NCI-H1930 (cell line): ENCODE results near the gene RAB35.

ENCODE experiments used
- DNase-seq, 2 experiments: peaks; one replicate each; lab custom pipeline; 2025; lab: John Stamatoyannopoulos, UW

Gene RAB35

GRCh38 chr12:120116441-120116791 lies at the start of gene RAB35:
RAB35 (minus strand) TSS chr12:120116753; CDS start chr12:120116650, 103 bp downstream.
- DNase-seq = no peak

- DNase-seq = no peak
Measured at GRCh38 chr12:120164293-120164692, 47.7 kb upstream of the RAB35 start.

DNA sequence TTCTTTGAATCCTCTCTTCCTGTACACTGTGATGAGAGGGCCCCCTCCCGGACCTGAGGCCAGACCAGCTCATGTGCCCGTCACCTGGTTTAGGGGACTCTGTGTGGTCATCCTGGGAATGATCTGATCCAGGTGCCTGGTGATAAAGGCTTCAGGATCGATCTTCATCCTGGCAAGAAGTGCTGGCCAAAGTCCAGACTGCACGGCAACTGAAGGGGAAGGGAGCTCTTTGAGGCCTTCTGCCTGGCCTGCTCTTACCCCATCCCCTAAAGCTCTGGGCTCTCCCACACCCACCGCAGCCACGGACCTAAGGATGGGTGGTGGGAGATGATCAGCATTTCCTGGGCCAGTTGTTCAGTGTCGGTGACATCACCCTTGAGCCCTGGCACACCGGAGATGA lies 46.2 kb upstream of the RAB35 start:
- no peak for DNase-seq

- DNase-seq = no peak
Measured at GRCh38 chr12:120161852-120162251, 45.3 kb upstream of the RAB35 start.

DNA sequence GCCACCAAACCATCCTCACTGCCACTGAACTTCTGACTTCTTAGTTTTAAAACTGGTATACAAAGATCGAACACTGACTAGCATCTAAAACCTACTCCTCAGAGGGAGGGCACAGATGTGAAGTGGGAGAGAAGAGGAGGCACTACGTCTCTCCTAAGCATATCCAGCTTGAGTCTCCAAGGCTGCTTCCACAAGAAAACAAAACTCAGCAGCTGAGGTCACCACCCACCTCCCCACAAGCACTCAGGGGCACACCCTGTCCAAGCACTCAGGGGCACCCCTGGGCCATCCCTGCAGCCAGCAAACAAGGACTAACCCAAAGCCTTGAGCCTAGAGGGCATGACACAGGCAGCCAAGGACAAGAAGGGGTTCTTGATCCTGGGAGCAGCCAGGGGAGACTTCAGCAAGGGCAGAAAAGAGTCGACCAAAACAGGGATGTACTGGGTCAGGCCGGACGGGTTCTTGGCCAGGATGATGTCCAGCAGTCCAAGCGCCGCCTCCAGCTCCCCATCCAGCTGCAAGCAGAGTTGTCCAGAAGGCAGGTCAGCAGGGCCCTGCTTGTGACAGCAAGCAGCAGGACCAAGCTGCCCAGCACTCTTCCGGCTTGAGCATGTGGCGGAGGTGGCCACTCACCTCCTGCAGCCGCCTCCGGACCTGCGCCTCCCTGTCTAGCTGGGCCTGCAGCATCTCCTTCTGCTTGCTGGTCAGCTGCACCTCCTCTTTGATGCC lies 43.1 kb upstream of the RAB35 start:
- DNase-seq = no peak

- no peak for DNase-seq
Measured at GRCh38 chr12:120158351-120158750, 41.8 kb upstream of the RAB35 start.

- DNase-seq = no peak
Measured at GRCh38 chr12:120157678-120158077, 41.1 kb upstream of the RAB35 start.

DNA sequence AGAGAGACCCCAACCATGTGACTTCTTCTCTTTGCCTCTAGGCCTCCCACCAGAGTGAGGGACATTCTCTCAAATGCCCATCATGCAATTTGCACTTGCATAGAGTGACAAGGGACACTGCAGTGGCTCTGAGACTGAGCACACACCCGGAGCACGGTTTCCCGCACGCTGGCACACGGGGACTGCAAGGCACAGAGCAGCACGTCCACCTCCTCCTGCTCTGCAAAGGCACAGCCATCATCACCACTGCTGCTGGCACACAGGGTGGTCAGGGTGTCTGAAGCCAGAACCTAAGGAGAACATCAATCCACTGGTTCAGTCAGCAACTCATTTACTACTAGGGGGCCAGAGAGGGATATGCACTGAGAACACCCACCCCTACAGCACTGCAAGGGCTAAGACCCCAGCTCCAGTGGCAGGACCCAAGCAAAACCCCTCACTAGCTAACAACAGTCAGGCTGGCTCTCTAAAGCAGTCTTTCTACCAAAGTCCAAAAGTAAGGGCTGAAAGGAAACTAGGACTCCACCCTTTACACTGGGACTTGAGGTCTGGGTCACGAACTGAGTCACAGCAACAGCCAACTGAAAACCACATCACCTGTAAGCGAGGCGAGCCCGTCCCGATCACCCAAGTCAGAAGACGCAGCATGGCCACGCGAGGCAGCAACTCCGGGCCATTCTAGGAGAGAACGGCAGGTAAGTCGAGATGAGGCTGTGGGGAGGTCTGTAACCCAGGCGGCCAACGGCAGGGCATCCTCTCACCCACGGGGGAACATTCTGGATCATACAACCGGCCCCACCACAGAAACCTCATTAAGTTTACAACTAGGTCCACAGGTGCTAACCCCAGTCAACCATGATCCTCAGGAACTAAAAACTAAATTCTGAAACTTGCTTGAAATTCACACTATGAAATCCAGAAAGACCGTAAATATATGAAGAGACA lies 40.0 kb upstream of the RAB35 start:
- no peak for DNase-seq

DNA sequence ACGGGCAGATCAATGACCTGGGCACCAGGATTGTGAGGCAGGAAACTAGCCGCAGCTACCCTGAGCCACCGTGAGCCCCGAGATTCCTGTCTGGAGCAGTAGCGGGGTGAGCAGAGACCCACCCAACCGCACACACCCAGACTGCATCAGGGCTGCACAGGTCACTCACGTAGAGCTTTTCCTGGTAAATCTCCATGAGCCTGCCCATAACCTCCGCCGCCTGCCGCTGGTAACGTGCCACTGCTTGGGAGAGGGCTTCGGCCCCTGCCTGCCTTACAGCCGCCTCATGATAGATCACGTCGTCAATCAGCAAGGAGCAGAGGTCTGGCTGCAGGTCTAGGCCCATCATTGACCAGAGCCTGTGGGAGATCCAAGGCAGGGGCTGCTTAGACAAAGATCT lies 38.5 kb upstream of the RAB35 start:
- DNase-seq = no peak

GRCh38 chr12:120150919-120151525 lies 34.5 kb upstream of the RAB35 start:
- no peak for DNase-seq

DNA sequence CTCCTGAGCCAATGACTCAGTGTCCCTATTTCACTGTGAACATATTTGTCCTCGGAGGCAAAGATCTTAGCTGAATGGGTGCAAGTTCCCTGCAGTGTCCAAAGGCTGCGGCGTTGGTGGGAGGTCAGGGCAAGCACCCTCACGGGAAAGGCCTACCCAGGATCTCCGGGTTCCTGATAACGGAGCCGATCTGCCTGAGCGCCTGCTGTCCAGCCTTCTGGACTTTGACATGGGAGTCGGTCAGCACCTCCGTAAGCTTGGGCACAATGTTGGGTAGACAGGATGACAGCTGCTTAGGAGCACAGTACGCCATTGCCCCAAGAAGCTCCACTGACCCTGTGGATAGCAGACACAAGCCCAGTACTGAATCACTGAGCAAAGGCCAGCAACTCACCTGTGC lies 31.5 kb upstream of the RAB35 start:
- DNase-seq = no peak

GRCh38 chr12:120145164-120145563 lies 28.6 kb upstream of the RAB35 start:
- no peak for DNase-seq

DNA sequence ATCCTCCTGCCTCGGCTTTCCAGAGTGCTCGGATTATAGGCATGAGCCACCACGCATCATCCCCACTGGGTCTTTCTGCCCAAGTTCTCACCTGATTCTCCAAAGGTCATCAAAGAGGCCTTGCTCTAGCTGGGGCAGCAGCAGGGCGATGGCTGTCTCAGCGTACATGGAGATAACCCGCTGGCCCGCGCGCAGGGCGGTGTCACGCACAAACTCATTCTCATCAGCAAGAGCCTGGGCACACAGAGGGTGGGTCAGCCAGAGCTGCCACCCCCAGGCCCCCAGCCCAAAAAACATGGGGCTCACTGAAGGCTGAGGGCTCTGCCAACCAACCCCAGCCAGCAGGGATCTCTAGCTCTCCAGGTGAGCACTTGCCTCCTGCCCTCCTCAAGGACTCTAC lies 27.7 kb upstream of the RAB35 start:
- DNase-seq = no peak

- no peak for DNase-seq
Measured at GRCh38 chr12:120142231-120142877, 25.8 kb upstream of the RAB35 start.

GRCh38 chr12:120141336-120141735 lies 24.8 kb upstream of the RAB35 start:
- DNase-seq = no peak

DNA sequence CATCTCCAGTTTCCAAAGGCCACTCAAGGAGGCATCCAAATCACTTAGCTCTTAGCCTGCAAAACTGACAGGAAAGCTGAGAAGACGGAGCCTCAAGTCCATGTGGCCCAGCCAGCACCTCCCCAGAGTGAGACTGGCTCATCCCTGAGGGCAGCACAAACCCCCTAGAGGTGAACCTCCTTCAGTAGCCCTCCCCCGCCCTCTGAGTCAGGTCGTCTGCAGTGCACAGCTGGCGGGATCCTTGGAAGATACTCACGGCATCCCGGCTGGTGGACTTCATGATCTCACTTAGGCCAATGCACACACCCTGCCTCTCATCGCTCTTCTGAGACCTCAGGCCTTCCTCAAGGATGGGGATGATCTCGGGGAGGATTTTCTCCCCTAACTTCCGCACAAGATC lies 24.1 kb upstream of the RAB35 start:
- DNase-seq = no peak

DNA sequence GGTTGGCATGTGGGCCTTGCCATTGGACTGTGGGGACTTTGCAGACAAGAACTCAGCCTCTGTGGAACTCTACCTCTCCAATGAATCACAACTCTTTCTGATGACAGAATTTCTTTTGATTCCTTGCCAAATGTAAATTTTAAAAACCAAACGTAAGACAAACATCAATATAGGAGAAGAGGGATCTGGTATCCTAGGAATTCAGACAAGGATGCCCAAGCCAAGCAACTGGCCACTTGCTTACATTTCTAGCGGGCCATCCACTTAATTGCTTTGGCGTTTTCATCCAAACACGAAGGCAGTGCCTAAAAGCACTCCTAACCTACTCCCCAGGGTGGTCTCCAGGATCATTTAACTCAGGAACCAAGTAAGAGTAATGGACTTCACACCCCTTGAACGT lies 23.4 kb upstream of the RAB35 start:
- no peak for DNase-seq

GRCh38 chr12:120138366-120138765 lies 21.8 kb upstream of the RAB35 start:
- DNase-seq = no peak

- DNase-seq = no peak
Measured at GRCh38 chr12:120137833-120138232, 21.3 kb upstream of the RAB35 start.

DNA sequence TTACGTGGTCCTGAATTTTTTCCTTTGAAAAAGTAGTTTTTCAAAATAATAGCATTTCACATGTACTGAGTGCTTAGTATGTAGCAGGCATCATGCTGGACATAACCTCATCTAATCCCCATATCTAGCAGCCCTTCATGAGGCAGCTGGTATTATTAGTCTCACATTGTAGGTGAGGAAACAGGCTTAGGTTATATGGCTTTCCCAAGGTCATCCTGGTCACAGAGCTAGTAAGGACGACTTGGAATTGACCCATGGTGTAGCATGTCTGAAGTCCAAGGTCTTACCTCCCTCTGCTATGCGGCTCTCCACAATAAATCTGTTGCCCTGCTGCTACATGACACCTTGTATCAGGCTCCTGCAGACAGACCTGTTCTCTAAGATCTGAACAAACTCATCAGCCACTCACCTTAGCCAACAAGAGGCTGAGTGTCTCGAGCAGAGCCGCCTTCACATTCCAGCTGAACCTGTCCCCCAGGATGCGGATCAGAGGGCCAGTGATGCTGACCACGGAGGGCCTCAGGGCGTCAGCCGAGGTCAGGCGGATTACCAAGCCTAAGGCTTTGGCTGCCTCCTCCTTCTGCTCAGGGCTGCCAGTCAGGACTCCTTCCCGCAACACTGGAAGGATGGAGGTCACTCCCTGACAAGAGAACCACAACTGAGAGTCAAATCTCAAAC lies 19.7 kb upstream of the RAB35 start:
- no peak for DNase-seq

GRCh38 chr12:120134307-120134980 lies 17.9 kb upstream of the RAB35 start:
- no peak for DNase-seq
